ENCODE results near the gene ZNF280B. TPM values are rescaled to one million over a fixed set of nuclear protein-coding genes. Genes with fewer than 3 reads are reported as not detected.
A peak's percentile ranks its signal among the peaks of the same experiment; 100 is the strongest.

The ZNF280B gene
- total RNA-seq, 4 donors from 2014 or later, result 0.47 to 0.80 (median 0.70) TPM; not detected in 1

GRCh38 chr22:22467112-22467511 is 41.4 kb downstream of the ZNF280B start:
- DNase-seq, result no peak
- H3K36me3 ChIP-seq, result no peaks in the 10 kb centered on the region
- H3K4me3 ChIP-seq, result no peak overlapping the region
- H3K27me3 ChIP-seq, result no peaks in the 10 kb centered on the region
- TF ChIP-seq, protein P1, sequence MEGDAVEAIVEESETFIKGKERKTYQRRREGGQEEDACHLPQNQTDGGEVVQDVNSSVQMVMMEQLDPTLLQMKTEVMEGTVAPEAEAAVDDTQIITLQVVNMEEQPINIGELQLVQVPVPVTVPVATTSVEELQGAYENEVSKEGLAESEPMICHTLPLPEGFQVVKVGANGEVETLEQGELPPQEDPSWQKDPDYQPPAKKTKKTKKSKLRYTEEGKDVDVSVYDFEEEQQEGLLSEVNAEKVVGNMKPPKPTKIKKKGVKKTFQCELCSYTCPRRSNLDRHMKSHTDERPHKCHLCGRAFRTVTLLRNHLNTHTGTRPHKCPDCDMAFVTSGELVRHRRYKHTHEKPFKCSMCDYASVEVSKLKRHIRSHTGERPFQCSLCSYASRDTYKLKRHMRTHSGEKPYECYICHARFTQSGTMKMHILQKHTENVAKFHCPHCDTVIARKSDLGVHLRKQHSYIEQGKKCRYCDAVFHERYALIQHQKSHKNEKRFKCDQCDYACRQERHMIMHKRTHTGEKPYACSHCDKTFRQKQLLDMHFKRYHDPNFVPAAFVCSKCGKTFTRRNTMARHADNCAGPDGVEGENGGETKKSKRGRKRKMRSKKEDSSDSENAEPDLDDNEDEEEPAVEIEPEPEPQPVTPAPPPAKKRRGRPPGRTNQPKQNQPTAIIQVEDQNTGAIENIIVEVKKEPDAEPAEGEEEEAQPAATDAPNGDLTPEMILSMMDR (IDR thresholded peaks at IDR 0.05), result no peak
- no peak for TF ChIP-seq POLR2A (IDR thresholded peaks at IDR 0.05)
- H3K9me3 ChIP-seq, result no peaks in the 10 kb centered on the region
- H3K27ac ChIP-seq, result no peak overlapping the region
- no peaks in the 10 kb centered on the region for H3K4me1 ChIP-seq

DNA sequence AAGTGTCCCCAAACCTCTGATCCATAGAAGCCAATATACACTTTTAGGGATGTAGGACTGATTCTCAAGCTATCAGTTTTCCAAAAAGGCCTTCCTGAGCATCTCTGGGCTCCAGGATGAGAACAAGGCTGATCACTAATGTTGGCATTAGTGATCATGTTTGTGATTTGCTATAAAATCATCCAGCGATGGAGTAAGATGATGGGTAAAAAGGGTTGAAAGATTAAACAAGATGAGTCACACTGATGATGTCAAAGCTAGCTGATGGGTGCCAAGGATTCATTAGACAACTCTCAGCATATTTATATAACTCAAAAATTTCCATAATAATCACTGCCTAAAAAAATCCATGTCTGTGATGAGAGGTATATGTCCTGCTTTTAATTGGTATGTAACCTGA is 42.8 kb downstream of the ZNF280B start:
- no peaks in the 10 kb centered on the region for H3K9me3 ChIP-seq
- no peaks in the 10 kb centered on the region for H3K27me3 ChIP-seq
- no peak overlapping the region for H3K4me3 ChIP-seq
- H3K36me3 ChIP-seq, result no peaks in the 10 kb centered on the region
- no peaks in the 10 kb centered on the region for H3K4me1 ChIP-seq
- DNase-seq, result no peak
- H3K27ac ChIP-seq, result no peak overlapping the region
- TF ChIP-seq, protein P1 (IDR thresholded peaks at IDR 0.05), result no peak
- no peak for TF ChIP-seq POLR2A (IDR thresholded peaks at IDR 0.05)

- Histone ChIP-seq H3K36me3 (no peaks in the 10 kb centered on the region), H3K9me3 (peaks cover 0 to 4% (median 2%) of the 10 kb centered on the region in 4 donors), H3K4me1 (no peaks in the 10 kb centered on the region), H3K27me3 (no peaks in the 10 kb centered on the region), H3K27ac (no peak overlapping the region), H3K4me3 (no peak overlapping the region)
- TF ChIP-seq POLR2A (IDR thresholded peaks at IDR 0.05), result no peak
- TF ChIP-seq, protein P1 (IDR thresholded peaks at IDR 0.05), result no peak
- DNase-seq, result no peak
Measured at GRCh38 chr22:22465094-22465602, 43.4 kb downstream of the ZNF280B start.

DNA sequence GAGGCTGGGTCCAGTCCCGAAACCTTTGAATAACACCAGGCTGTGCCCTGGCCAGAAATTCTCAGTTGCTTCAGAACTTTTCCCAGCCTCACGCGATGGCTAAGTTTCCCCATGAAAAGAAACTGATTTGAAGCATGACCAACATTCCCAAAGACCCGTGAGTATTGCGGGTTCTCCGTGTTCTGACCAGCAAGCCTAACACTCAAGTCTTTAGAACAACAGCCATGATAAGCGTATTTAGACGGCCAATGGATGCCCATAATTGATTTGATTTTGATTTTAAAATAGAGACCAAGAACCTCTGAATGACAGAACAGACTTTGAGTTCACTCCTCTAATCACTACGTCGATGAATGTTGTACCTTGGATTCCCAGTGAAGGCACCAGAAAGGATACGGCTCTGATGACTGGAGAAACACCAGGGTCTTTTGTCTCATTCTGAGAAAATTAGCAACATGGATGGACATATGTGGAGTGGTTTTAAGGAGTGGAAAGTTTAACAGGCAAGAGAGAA is 43.9 kb downstream of the ZNF280B start:
- no peak for DNase-seq
- Histone ChIP-seq H3K27ac (no peak overlapping the region), H3K4me1 (no peaks in the 10 kb centered on the region), H3K27me3 (no peaks in the 10 kb centered on the region), H3K4me3 (no peak overlapping the region), H3K9me3 (peaks cover 0 to 10% (median 4%) of the 10 kb centered on the region in 4 donors), H3K36me3 (no peaks in the 10 kb centered on the region)
- TF ChIP-seq, protein P1 (IDR thresholded peaks at IDR 0.05), result no peak
- TF ChIP-seq POLR2A (IDR thresholded peaks at IDR 0.05), result no peak

GRCh38 chr22:22463855-22464540 is 44.5 kb downstream of the ZNF280B start:
- TF ChIP-seq POLR2A (IDR thresholded peaks at IDR 0.05), result no peak
- TF ChIP-seq, protein P1 (IDR thresholded peaks at IDR 0.05), result peak; percentile 63 to 80 (median 70)
- peak in 2 of 3 donors; percentile 60 to 82 for DNase-seq
- H3K27me3 ChIP-seq, result no peaks in the 10 kb centered on the region

More at GRCh38 chr22:22463855-22464540, 44.5 kb downstream of the ZNF280B start:
- H3K27ac ChIP-seq, result no peak overlapping the region
- H3K4me1 ChIP-seq, result no peaks in the 10 kb centered on the region
- H3K4me3 ChIP-seq, result no peak overlapping the region
- no peaks in the 10 kb centered on the region for H3K36me3 ChIP-seq
- H3K9me3 ChIP-seq, result peaks cover 0 to 16% (median 7%) of the 10 kb centered on the region in 4 donors
